Natural killer cell (primary cell): ENCODE measurements around the gene NKX1-1. TPM values are rescaled to one million over a fixed set of nuclear protein-coding genes. Genes with fewer than 3 reads are reported as not detected.

Experiments used
- ATAC-seq, 3 donors: fragments of 150-1000 bp in 2 of 3; fragments of 200-7000 bp in 1 of 3; cut with Tn5 transposase; 1 replicate in 1 of 3; 2 replicates in 2 of 3; pipeline ENCODE4 v1.10.0; 2021; ENCODE audit warnings: mild to moderate bottlenecking in 2 of 3, moderate library complexity in 2 of 3
- DNase-seq, 2 donors: peaks; one replicate each; pipeline versions ENCODE4 v3.0.0 to v3.0.0-alpha.2; 2013 to 2021; ENCODE audit warnings: mixed read lengths in 1 of 2
- H3K27ac ChIP-seq: one replicate; pipeline ENCODE4 v1.5.1; 2013; ENCODE audit warnings: mild to moderate bottlenecking, low read length
- H3K27me3 ChIP-seq: one replicate; pipeline ENCODE4 v1.6.1; 2013; ENCODE audit warnings: low read length; ENCODE audit not compliant: control insufficient read depth, insufficient read depth
- H3K36me3 ChIP-seq: one replicate; pipeline ENCODE4 v1.6.1; 2013; ENCODE audit warnings: low read length; ENCODE audit not compliant: control insufficient read depth, insufficient read depth
- H3K4me1 ChIP-seq: one replicate; pipeline ENCODE4 v1.6.1; 2013; ENCODE audit warnings: low read length; ENCODE audit not compliant: control insufficient read depth, insufficient read depth
- H3K4me3 ChIP-seq: one replicate; pipeline ENCODE4 v1.5.1; 2013; ENCODE audit warnings: low read length
- H3K9me3 ChIP-seq: one replicate; pipeline ENCODE4 v1.6.1; 2013; ENCODE audit warnings: low read length; ENCODE audit not compliant: control insufficient read depth, insufficient read depth
- H3K27ac Mint-ChIP-seq, 2 donors: one replicate each; pipeline ENCODE4 v1.8.0; 2022; ENCODE audit warnings: mild to moderate bottlenecking in 2 of 2, mixed read lengths in 2 of 2, moderate library complexity in 1 of 2
- H3K27me3 Mint-ChIP-seq, 2 donors: one replicate each; pipeline ENCODE4 v1.8.0; 2022; ENCODE audit warnings: low read depth in 2 of 2, mixed read lengths in 2 of 2
- H3K36me3 Mint-ChIP-seq: one replicate; pipeline ENCODE4 v1.8.0; 2022; ENCODE audit warnings: mixed read lengths
- H3K4me1 Mint-ChIP-seq, 2 donors: one replicate each; pipeline ENCODE4 v1.8.0; 2022; ENCODE audit warnings: mixed read lengths in 2 of 2
- H3K4me3 Mint-ChIP-seq: one replicate; pipeline ENCODE4 v1.8.0; 2022; ENCODE audit warnings: mild to moderate bottlenecking, moderate library complexity, mixed read lengths
- H3K9me3 Mint-ChIP-seq, 2 donors: one replicate each; pipeline ENCODE4 v1.8.0; 2022; ENCODE audit warnings: mixed read lengths in 2 of 2
- WGBS: methylation state at CpG from one replicate; pipeline ENCODE4 v1.1.7; 2013; ENCODE audit warnings: missing lambda C conversion rate; ENCODE audit not compliant: insufficient coverage; 5-methylcytosine and 5-hydroxymethylcytosine counted together
- intact Hi-C: fragments of 100-400 bp; cut with micrococcal nuclease; formaldehyde crosslinking; loops from one replicate; pipeline ENCODE4 v1.14.2; 2022
- total RNA-seq, 4 donors: library from RNA; stranded (reverse); fragments of 120-200 nt in 1 of 4; gene quantifications; one replicate each; pipeline versions ENCODE4 v1.2.3 to v1.2.4, GENCODE V29; 2013 to 2022
- TF ChIP-seq, protein P1 (sequence below): fragments of 200-600 bp; IDR thresholded peaks from one replicate; pipeline ENCODE4 v1.8.0; 2022; ENCODE audit warnings: antibody characterized with exemption

Gene NKX1-1
- total RNA-seq, 3 donors from 2014 or later (not counting 1 experiment from before 2014, with no cell fraction given): not detected

DNA sequence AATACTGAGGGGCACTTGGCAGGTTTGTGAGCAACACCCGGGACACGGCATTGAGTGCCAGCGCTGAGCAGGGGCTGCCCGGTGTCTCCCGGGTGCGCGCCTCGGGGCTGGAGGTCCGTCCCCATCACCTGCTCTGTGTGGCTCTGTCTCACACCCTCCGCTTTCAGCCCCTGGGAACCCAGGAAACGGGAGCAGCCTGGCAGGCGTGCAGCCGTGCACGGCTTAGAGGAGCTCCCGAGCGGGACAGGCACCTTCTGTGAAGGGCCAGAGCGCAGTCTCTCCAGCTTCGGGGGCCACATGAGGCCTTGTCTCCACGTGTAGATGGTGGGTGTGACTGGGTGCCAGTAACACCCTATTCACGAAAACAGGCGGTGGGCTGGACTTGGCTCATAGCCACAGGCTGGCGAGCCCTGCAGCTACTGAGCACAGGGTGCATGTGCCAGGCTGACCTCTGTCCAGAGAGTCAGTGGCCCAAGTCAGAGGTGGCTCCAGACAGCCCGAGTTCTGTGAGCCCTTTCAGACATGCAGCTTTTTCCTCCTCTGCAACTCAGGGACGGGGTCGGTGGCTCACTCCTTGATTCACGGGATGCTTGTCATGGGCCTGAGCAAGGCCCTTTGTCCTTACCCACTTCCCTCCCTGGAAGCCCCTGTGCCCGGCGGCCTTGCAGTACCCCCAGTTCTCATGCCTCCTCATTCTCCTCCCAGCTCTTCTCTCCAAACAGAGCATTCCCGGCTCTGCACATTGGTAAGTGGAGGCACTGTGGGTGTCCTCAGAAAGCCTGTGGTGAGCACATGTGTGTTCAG lies 35.7 kb downstream of the NKX1-1 start:
- no peak overlapping the region for H3K4me3 ChIP-seq
- Mint-ChIP-seq H3K4me3 (no peak overlapping the region), H3K9me3 (no peaks in the 10 kb centered on the region), H3K4me1 (peaks cover 4% of the 10 kb centered on the region in 2 donors), H3K27ac (no peak overlapping the region), H3K27me3 (no peaks in the 10 kb centered on the region), H3K36me3 (no peaks in the 10 kb centered on the region)
- H3K4me1 ChIP-seq: no peaks in the 10 kb centered on the region
- peaks cover 13% of the 10 kb centered on the region for H3K36me3 ChIP-seq
- no peak overlapping the region for H3K27ac ChIP-seq
- DNase-seq (no peak), ATAC-seq (no peak)
- TF ChIP-seq, protein P1, sequence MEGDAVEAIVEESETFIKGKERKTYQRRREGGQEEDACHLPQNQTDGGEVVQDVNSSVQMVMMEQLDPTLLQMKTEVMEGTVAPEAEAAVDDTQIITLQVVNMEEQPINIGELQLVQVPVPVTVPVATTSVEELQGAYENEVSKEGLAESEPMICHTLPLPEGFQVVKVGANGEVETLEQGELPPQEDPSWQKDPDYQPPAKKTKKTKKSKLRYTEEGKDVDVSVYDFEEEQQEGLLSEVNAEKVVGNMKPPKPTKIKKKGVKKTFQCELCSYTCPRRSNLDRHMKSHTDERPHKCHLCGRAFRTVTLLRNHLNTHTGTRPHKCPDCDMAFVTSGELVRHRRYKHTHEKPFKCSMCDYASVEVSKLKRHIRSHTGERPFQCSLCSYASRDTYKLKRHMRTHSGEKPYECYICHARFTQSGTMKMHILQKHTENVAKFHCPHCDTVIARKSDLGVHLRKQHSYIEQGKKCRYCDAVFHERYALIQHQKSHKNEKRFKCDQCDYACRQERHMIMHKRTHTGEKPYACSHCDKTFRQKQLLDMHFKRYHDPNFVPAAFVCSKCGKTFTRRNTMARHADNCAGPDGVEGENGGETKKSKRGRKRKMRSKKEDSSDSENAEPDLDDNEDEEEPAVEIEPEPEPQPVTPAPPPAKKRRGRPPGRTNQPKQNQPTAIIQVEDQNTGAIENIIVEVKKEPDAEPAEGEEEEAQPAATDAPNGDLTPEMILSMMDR: no peak
- intact Hi-C loops: no loop called here
- WGBS: 96% methylated on average over 29 of the region's 29 CpGs
- no peaks in the 10 kb centered on the region for H3K27me3 ChIP-seq
- H3K9me3 ChIP-seq: no peaks in the 10 kb centered on the region

GRCh38 chr4:1369479-1370079 lies 36.7 kb downstream of the NKX1-1 start:
- no peak overlapping the region for H3K4me3 ChIP-seq
- ATAC-seq (no peak), DNase-seq (no peak)
- no peaks in the 10 kb centered on the region for H3K27me3 Mint-ChIP-seq
- H3K27ac Mint-ChIP-seq: no peak overlapping the region
- no peak overlapping the region for H3K4me3 Mint-ChIP-seq
- peaks cover 4% of the 10 kb centered on the region in 2 donors for H3K4me1 Mint-ChIP-seq
- no peak overlapping the region for H3K27ac ChIP-seq
- H3K27me3 ChIP-seq: no peaks in the 10 kb centered on the region
- 98% methylated on average over 22 of the region's 22 CpGs for WGBS
- TF ChIP-seq, protein P1: no peak
- no peaks in the 10 kb centered on the region for H3K4me1 ChIP-seq
- H3K36me3 ChIP-seq: peaks cover 9% of the 10 kb centered on the region
- H3K9me3 ChIP-seq: no peaks in the 10 kb centered on the region
- no peaks in the 10 kb centered on the region for H3K36me3 Mint-ChIP-seq
- no peaks in the 10 kb centered on the region for H3K9me3 Mint-ChIP-seq
- intact Hi-C loops: no loop called here

GRCh38 chr4:1369091-1369450 lies 37.2 kb downstream of the NKX1-1 start:
- H3K9me3 Mint-ChIP-seq: no peaks in the 10 kb centered on the region
- no peak overlapping the region for H3K27ac Mint-ChIP-seq
- peaks cover 9% of the 10 kb centered on the region for H3K36me3 ChIP-seq

More at GRCh38 chr4:1369091-1369450, 37.2 kb downstream of the NKX1-1 start:
- WGBS: 86% methylated on average over 18 of the region's 18 CpGs
- DNase-seq: no peak
- ATAC-seq: no peak
- no peaks in the 10 kb centered on the region for H3K27me3 Mint-ChIP-seq
- no peak overlapping the region for H3K27ac ChIP-seq
- H3K9me3 ChIP-seq: no peaks in the 10 kb centered on the region
- no peaks in the 10 kb centered on the region for H3K27me3 ChIP-seq
- no peaks in the 10 kb centered on the region for H3K4me1 ChIP-seq
- intact Hi-C loops: no loop called here
- TF ChIP-seq, protein P1: no peak
- no peaks in the 10 kb centered on the region for H3K36me3 Mint-ChIP-seq
- peaks cover 4% of the 10 kb centered on the region in 2 donors for H3K4me1 Mint-ChIP-seq
- H3K4me3 Mint-ChIP-seq: no peak overlapping the region
- H3K4me3 ChIP-seq: no peak overlapping the region
